ENCODE measurements around the gene CTLA4. TPM values are rescaled to one million over a fixed set of nuclear protein-coding genes. Genes with fewer than 3 reads are reported as not detected.

CTLA4 gene
- total RNA-seq, result 0.52 TPM

GRCh38 chr2:203867561-203868200, at the start of gene CTLA4:
TSS of gene CTLA4 (plus strand) at chr2:203867771. CDS start at chr2:203867943, 172 bp downstream.
- ATAC-seq, result no peak

GRCh38 chr2:203818656-203819055, 48.9 kb upstream of the CTLA4 start:
- no peak for ATAC-seq

- no peak for ATAC-seq
Observed at GRCh38 chr2:203819434-203820133, 48.0 kb upstream of the CTLA4 start.

- no peak for ATAC-seq
Observed at GRCh38 chr2:203820969-203821368, 46.6 kb upstream of the CTLA4 start.

- no peak for ATAC-seq
Observed at GRCh38 chr2:203822240-203822639, 45.3 kb upstream of the CTLA4 start.

- ATAC-seq, result no peak
Observed at GRCh38 chr2:203823173-203823572, 44.4 kb upstream of the CTLA4 start.

- no peak for ATAC-seq
Observed at GRCh38 chr2:203824057-203824456, 43.5 kb upstream of the CTLA4 start.

GRCh38 chr2:203824603-203825002, 43.0 kb upstream of the CTLA4 start:
- ATAC-seq, result no peak

- no peak for ATAC-seq
Observed at GRCh38 chr2:203826704-203827103, 40.9 kb upstream of the CTLA4 start.

- ATAC-seq, result no peak
Observed at GRCh38 chr2:203830304-203831055, 37.1 kb upstream of the CTLA4 start.

- ATAC-seq, result no peak
Observed at GRCh38 chr2:203835420-203835819, 32.2 kb upstream of the CTLA4 start.

GRCh38 chr2:203835892-203836800, 31.4 kb upstream of the CTLA4 start:
- ATAC-seq, result no peak

GRCh38 chr2:203840655-203841205, 26.8 kb upstream of the CTLA4 start:
- no peak for ATAC-seq

- ATAC-seq, result no peak
Observed at GRCh38 chr2:203841654-203842053, 25.9 kb upstream of the CTLA4 start.

GRCh38 chr2:203842373-203842772, 25.2 kb upstream of the CTLA4 start:
- no peak for ATAC-seq

- no peak for ATAC-seq
Observed at GRCh38 chr2:203846490-203847105, 21.0 kb upstream of the CTLA4 start.

GRCh38 chr2:203849010-203849409, 18.6 kb upstream of the CTLA4 start:
- ATAC-seq, result no peak

- ATAC-seq, result no peak
Observed at GRCh38 chr2:203852760-203853159, 14.8 kb upstream of the CTLA4 start.

- ATAC-seq, result no peak
Observed at GRCh38 chr2:203853271-203853670, 14.3 kb upstream of the CTLA4 start.

GRCh38 chr2:203853722-203854121, 13.8 kb upstream of the CTLA4 start:
- no peak for ATAC-seq

- no peak for ATAC-seq
Observed at GRCh38 chr2:203855274-203855673, 12.3 kb upstream of the CTLA4 start.

GRCh38 chr2:203857656-203858055, 9.9 kb upstream of the CTLA4 start:
- no peak for ATAC-seq

Measured in esophagus mucosa (tissue), 1 donor.